Stimulated activated CD4-positive, alpha-beta T cell treated with anti-CD3 and anti-CD28 coated beads, Interleukin-1b, Interleukin-23, amount 100 ng/mL, for 24 hours (primary cell): ENCODE data around the gene S100A13.
"Not testable (repeated sequence)": the region's sequence is repeated elsewhere in the genome, so short reads cannot be mapped to it uniquely, and the experiment has no call there.

Experiments used
- DNase-seq, 4 experiments: peaks; one replicate each; pipeline ENCODE4 v3.0.0-alpha.2; 2020; ENCODE audit warnings: low read depth in 4 of 4, low spot score in 1 of 4

S100A13 gene

GRCh38 chr1:153626904-153627714 is at the start of gene S100A13:
TSS of gene S100A13 (minus strand) at chr1:153627505. CDS start at chr1:153626472, 1,033 bp downstream.
- DNase-seq = no peak

DNA sequence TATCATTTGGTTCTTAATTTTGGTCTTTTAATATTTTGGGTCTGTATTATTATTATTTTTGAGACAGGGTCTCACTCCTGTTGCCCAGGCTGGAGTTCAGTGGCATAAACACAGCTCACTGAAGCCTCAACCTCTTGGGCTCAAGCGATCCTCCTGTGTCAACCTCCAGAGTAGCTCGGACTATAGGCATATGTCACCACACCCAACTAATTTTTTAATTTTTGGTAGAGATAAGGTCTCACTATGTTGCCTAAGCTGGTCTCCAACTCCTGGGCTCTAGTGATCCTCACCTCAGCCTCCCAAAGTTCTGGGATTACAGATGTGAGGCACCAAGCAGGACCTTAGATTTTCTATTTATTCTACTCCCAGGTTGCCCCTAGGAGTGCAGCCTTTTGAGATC is 46.2 kb upstream of the S100A13 start:
- DNase-seq = no peak

- DNase-seq = peak in 2 of 4 experiments; percentile 35 to 45
Observed at GRCh38 chr1:153671628-153672353, 44.5 kb upstream of the S100A13 start.

- DNase-seq = peak; percentile 90 to 96 (median 92)
Observed at GRCh38 chr1:153670859-153671627, 43.7 kb upstream of the S100A13 start, which contains the start of gene ILF2. TSS of gene ILF2 (minus strand) at chr1:153670993. CDS start at chr1:153670922, 71 bp downstream.

DNA sequence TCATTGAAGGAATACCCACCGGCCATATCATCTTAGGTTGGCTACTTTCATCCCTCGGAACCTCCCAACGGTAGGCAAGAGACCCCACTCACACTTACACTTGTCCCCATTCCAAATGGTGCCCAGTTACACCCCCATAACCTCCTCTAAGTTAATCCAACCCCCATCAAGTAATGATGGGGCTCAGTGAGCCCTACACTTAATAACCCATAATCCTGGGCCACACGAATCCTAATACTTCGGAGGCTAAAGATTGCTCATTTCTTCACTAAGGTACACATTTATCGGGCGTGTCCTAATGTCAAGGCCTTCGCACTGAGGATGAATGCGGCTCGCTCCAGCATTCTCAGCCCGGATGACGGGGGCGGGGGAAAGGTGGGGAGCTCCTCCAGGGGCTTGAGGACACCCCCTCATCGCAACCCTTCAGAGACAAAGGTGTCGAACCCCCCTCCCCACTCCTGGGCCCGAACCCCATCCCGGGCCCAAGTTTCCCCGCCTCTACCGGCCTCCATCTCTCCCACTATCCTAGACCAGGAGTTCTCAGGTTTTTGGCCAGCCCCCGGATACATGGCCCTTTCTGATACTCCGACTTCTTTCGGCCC is 43.1 kb upstream of the S100A13 start:
- no peak for DNase-seq

- no peak for DNase-seq
Observed at GRCh38 chr1:153669606-153670005, 42.3 kb upstream of the S100A13 start.

DNA sequence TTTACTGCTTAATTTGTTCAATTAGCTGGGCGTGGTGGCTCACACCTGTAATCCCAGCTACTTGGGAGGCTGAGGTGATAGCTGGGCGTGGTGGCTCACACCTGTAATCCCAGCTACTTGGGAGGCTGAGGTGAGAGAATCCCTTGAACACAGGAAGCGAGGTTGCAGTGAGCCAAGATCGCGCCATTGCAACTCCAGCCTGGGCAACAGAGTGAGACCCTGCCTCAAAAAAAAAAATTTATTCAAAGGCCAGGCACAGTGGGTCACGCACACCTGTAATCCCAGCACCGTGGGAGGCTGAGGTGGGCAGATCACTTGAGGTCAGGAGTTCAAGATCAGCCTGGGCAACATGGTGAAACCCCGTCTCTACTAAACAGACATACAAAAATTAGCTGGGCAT is 41.4 kb upstream of the S100A13 start:
- not testable (repeated sequence) for DNase-seq

DNA sequence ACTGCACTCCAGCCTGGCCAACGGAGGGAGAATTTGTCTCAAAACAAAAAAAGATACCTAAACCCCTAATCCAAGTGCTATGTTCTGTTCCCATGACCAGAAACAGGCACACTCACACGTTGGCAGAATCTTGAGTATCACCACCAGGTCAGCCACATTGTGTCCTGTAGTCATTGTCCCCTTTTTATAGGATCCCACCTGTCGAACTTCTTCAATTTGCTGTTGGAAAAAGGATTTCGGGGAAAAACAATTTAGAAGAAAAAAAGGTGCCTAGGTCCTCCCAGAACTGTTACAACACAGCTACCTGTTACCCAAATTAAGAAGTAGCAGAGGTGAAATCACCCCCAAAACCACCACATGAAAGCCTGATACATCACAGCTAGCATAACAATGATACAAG is 40.1 kb upstream of the S100A13 start:
- no peak for DNase-seq

- DNase-seq = no peak
Observed at GRCh38 chr1:153663211-153663610, 35.9 kb upstream of the S100A13 start.

GRCh38 chr1:153662269-153662668 is 35.0 kb upstream of the S100A13 start:
- no peak for DNase-seq

DNA sequence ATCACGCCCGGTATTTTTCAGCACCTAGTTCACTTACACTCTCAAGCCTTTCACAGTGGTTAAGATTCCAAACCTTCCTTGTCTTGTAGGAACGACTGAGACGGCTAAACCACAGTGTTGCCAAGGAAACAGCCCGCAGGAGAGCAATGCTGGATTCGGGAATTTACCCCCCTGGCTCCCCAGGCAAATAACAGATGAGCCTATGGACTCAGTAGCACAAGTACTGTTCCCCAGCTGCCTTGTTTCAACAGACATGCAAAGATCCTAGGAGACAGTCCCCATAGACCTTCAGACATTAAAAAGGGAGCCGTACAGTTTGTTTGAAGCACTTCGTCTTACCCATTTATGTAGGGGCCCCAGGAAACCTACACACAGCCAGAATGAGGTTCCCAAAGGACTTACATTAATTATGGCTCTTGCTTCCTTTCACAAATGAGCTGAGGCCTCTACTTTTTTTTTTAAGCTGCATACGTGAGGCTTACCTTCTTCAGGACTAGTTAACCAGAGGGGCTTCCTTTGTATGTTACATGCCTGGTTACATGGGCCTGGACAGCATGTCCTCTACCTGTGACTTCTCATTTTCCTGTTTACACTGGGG is 33.9 kb upstream of the S100A13 start:
- no peak for DNase-seq

DNA sequence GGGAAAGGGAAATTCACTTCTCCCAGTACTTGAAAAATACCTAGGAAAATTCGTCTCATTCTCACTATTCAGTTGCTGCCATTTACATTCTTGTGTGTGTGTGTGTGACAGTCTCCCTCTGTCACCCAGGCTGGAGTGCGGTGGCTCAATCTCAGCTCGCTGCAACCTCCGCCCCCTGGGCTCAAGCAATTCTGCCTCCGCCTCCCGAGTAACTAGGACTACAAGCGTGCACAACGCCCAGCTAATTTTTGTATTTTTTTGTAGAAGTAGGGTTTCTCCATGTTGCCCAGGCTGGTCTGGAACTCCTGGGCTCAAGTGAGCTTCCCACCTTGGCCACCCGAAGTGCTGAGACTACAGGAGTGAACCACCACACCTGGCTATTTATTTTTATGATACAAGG is 32.4 kb upstream of the S100A13 start:
- DNase-seq = no peak

DNA sequence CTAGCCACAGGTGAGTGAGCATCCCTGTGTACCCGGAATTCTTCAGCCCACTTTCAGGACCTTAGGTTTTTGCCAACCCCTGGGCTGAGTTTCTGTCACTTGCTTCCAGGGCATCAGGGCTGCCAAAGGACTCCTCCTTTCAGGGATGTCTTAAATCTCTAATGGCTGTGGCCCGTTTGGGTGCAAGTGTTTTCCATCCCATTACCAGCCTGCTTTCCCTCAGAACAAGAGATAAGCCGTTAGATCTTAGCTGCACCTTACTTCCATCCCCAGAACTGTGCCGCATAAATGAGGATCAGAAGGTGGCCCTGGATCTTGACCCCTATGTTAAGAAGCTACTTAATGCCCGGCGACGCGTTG is 31.9 kb upstream of the S100A13 start:
- DNase-seq = no peak

DNA sequence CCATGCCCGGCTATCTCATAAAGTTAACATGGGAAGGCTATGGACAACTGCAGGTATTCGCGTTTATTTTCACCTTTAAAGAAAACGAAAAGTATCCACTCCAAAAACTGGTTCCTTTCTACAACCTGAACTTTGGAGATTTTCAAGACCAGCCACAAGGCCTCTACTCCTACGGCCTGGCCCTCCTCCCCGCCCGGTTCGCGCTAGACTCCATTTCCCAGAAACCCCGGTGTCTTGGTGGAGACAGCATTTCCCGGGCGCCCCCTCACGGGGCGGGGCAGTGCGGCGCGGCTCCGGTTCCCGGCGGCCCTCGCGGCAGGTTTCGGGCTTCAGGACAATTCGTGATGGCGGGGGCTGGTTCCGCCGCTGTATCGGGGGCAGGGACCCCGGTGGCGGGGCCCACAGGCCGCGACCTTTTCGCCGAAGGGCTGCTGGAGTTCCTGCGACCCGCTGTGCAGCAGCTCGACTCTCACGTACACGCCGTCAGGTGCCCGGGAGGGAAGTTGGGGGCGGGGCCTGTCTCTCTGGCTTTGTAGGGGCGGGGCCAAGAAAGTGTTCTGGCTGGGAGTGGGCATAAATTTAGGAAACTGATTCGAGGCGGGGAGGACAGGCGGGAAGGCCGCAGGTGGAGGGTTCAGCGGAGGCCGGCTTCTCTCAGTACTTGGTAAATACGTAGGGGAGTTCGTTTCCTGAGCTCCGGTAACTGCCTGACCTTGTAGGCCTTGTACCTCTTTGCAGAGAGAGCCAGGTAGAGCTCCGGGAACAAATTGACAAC is 31.3 kb upstream of the S100A13 start, which contains the start of gene SNAPIN:
SNAPIN (plus strand) TSS at position 304 of the 775 bp plus-strand sequence; CDS start at position 345, 41 bp downstream.
- peak; percentile 74 to 90 (median 82) for DNase-seq

DNA sequence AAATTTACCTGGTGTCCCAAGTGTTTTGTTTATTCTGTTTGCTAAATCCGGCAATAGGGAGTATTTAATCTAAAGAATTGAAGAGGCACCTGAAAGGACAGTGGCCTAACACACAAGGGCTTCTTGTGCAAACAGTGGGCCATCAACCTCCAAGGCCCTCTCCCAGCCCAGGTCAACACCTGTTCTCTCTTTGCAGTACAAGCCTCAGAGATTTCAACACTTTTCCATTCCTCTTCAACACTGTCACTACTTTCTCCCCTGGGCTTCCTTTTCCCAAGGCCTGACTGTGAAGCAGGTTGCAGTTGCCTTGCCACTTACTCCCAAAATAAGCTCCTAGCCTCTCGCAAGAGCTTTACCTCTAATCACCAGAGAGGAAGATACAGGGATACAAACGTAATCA is 28.0 kb upstream of the S100A13 start:
- no peak for DNase-seq

DNA sequence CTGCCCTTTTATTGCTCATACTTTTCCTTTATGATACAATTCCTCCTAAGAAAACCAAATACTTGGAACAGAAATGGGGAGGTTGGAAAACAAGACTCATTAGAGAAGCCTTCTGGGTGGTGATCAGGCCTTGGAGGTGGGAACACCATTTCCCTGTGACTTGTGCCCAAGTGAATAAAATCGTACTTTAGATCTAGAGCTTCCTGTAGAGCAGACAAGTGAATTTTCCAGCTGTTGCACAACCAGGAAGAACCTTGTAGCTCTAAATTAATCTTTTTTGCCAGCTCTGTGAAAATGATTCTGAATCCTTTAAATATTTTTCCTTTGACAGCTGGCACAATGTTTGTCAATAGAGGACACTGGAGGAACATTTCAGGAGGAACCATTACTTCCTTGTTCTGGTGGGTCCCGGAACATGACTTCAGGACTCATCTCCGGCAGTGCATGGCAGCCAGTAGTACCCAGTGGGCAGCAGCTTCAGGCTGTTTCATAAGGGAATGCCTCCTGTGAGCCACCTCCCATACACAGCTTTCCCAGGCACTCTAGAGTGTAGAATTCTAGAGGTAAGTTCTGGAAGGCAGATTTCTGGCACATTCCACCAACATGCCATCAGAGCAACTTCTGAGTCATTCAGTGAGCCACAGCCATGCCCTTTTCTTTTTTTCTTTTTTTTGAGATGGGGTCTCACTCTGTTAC is 25.6 kb upstream of the S100A13 start:
- DNase-seq = no peak

- DNase-seq = no peak
Observed at GRCh38 chr1:153651771-153652170, 24.5 kb upstream of the S100A13 start.

- DNase-seq = no peak
Observed at GRCh38 chr1:153649863-153650235, 22.5 kb upstream of the S100A13 start.

DNA sequence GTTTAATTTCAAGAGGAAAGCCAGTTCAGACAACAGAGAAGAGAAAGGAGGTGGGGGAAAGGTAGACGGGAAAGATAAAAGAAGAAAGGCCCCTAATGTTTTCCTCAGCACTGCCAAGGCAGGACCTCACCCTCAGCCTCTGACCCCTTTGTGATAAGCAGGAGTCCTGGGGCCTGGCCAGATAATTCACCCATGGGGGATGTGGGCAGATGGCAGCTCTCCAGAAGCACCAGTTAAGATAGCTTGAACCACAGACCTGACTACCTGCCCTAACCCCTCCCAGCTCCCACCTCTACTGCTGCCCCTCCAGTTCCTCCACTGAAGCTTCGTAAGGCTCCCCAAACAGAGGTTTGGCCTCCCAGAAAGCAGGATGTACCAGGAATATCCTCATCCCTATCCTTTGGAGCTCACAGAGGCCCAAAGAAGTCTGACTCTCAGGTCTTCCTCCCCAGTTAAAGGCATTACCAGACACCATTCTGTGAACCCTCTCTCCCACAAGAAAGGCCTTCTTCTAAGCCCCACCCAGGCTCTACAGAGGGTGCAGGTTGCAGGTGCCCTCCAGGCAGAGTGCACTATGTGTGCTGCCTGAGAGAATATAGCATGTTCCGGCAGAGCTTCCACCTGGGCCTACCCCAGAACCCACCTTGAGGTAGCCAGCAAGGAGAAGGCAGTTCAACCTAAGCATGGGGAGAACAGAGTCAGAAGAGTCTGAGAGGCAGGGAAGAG is 22.0 kb upstream of the S100A13 start:
- no peak for DNase-seq
